Measurements from ENCODE around the gene AAGAB.

- TF ChIP-seq CTCF (IDR thresholded peaks at IDR 0.05; ENCODE audit: low read depth, low read length) (no peak), MAX (IDR thresholded peaks at IDR 0.05; ENCODE audit: low read depth, low read length) (no peak), POLR2A (IDR thresholded peaks at IDR 0.05; ENCODE audit: extremely low read depth, insufficient read length) (no peak)
Measured at GRCh38 chr15:67156834-67157233, 97.6 kb downstream of the AAGAB start.
